Duodenal mucosa (tissue), 2 donors: Measurements from ENCODE around the gene LNX2.

Experiments
- H3K27ac ChIP-seq: one replicate; pipeline ENCODE4 v1.7.0; 2013; ENCODE audit warnings: low read depth, low read length
- H3K27me3 ChIP-seq, 2 donors: one replicate each; pipeline ENCODE4 v1.7.0; 2013; ENCODE audit warnings: low read length in 2 of 2, control low read depth in 1 of 2; ENCODE audit not compliant: insufficient read depth in 2 of 2, control insufficient read depth in 1 of 2
- H3K36me3 ChIP-seq, 2 donors: one replicate each; pipeline ENCODE4 v1.7.0; 2013; ENCODE audit warnings: low read length in 2 of 2, control low read depth in 1 of 2; ENCODE audit not compliant: insufficient read depth in 2 of 2, control insufficient read depth in 1 of 2
- H3K4me1 ChIP-seq, 2 donors: one replicate each; pipeline ENCODE4 v1.7.0; 2013; ENCODE audit warnings: low read length in 2 of 2, control low read depth in 1 of 2; ENCODE audit not compliant: insufficient read depth in 2 of 2, control insufficient read depth in 1 of 2
- H3K4me3 ChIP-seq, 2 donors: one replicate each; pipeline ENCODE4 v1.7.0; 2013; ENCODE audit warnings: low read length in 2 of 2, low read depth in 1 of 2
- H3K9ac ChIP-seq, 2 donors: one replicate each; pipeline ENCODE4 v1.7.0; 2013; ENCODE audit warnings: low read length in 2 of 2, low read depth in 1 of 2
- H3K9me3 ChIP-seq, 2 donors: one replicate each; pipeline ENCODE4 v1.7.0; 2013; ENCODE audit warnings: low read length in 2 of 2, control low read depth in 1 of 2; ENCODE audit not compliant: control insufficient read depth in 1 of 2

The LNX2 gene

DNA sequence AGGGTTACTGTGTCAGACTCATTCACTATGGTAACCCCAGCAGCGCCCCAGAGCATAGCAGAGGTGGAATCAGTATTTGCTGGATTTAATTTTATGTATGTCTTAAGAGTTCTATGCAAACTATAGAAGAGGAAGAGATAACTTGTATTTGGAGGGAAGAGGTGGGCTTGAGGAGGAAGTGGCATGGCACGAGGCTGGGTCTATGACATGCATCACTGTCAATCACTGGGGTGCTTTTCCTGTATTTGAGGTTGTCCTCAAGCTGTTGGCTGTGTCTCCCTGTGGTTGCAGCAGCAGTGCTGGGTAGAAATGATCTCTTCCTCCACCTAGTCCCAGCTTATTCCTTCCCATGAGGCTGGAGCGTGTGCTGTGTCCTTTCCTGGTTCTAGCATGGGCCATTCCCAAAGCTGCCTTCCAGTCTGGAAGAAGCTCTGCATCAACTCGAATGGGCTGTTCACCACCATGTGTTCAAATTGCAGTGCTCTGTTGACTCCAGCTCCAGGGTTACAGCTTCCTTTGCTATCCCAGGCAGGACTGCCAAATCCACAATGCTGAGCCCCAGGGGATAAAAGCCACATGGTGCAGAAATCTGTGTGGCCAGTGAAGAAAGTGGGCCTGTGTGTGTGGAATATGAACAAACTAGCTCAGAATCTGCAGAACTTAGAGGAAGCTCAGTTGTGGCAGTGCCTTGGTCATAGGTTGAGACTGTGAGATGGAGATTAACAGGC lies 96.8 kb downstream of the LNX2 start:
- Histone ChIP-seq H3K9me3 (no peaks in the 10 kb centered on the region), H3K4me1 (no peaks in the 10 kb centered on the region), H3K27ac (no peak overlapping the region)

DNA sequence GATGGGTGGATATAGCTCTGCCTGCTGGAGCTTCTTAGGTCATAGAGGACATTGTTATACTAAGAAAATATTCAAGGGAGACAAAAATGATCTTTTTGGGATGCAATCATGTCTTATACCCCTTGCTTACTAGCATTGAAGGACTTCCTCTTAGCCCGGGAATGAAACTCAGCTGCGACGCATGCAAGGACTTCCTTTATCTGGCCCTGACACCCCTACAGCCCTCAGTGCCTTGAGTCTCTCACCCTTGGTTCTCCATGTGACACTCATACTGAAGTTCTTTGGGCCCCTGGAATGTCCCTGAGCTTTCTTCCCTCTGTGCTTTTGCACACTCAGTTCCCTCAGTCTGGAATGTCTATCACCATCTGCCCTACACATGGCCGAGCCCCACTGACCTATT lies 97.5 kb downstream of the LNX2 start:
- peaks cover 3 to 12% of the 10 kb centered on the region in 2 donors for H3K27me3 ChIP-seq
- no peak overlapping the region for H3K4me3 ChIP-seq
- no peaks in the 10 kb centered on the region for H3K36me3 ChIP-seq
- H3K27ac ChIP-seq: no peak overlapping the region
- no peak overlapping the region for H3K9ac ChIP-seq
- H3K4me1 ChIP-seq: no peaks in the 10 kb centered on the region
- H3K9me3 ChIP-seq: no peaks in the 10 kb centered on the region

More for the DNA sequence above, 96.8 kb downstream of the LNX2 start:
- H3K9ac ChIP-seq: no peak overlapping the region
- no peaks in the 10 kb centered on the region for H3K36me3 ChIP-seq
- H3K27me3 ChIP-seq: peaks cover 3 to 9% of the 10 kb centered on the region in 2 donors
- no peak overlapping the region for H3K4me3 ChIP-seq

DNA sequence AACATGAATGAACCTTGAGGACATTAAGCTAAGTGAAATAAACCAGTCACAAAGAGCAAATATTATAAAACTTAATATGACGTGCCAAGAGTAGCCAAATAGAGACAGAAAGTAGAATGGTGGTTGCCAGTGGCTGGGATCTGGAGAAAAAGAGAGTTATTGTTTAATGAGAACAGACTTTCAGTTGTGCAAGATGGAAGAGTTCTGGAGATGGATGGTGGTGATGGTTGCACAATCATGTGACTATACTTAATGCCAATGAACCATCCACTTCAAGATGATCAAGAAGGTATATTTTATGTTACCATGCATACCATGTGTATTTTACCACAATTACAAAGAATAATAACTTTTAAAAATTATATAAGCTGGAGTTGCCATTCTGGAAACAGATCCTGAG lies 104.2 kb downstream of the LNX2 start:
- no peak overlapping the region for H3K9ac ChIP-seq
- H3K9me3 ChIP-seq: no peaks in the 10 kb centered on the region
- no peak overlapping the region for H3K4me3 ChIP-seq
- H3K36me3 ChIP-seq: no peaks in the 10 kb centered on the region
- peaks cover 0 to 3% of the 10 kb centered on the region in 2 donors for H3K27me3 ChIP-seq
- H3K4me1 ChIP-seq: no peaks in the 10 kb centered on the region
- no peak overlapping the region for H3K27ac ChIP-seq

DNA sequence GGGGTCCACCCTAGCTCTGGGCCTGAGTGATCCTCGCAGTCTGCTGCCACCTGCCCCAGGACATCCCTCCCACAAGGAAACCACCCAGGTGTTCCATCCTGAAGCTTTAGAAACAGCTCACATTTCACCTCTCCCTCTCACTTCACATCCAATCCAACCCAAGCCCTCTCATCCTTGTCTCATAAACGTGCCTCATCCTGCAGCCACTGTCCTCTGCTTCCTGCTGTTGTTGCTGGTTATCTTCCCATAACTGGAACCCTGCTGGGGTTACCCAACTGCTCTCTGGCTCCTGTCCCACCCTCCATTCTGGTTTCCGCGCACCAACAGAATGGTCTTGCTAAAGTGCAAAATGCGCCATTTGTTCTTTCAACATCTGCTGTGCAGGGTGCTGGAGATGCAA lies 110.2 kb downstream of the LNX2 start:
- Histone ChIP-seq H3K9me3 (no peaks in the 10 kb centered on the region), H3K36me3 (no peaks in the 10 kb centered on the region), H3K4me1 (no peaks in the 10 kb centered on the region), H3K4me3 (no peak overlapping the region), H3K27me3 (no peaks in the 10 kb centered on the region), H3K27ac (no peak overlapping the region), H3K9ac (no peak overlapping the region)

DNA sequence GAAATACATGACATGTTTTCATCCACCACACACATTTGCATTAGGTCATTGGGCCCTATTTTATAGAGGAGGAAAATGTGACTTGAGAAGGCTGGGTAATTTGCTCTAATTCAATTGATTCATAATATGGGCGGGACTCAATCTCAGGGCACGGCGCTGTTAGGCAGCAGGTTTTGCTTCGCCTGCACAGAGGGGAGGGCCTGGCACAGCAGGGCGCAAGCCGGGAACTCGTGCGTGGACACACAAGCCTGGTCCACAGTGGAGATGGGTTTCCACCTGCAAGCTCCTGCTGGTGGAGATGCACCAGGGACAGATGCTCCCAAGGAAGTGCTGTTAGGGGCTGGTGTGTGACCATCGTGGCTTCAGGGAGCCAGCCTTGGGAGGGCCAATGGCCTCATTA lies 111.5 kb downstream of the LNX2 start:
- Histone ChIP-seq H3K27me3 (no peaks in the 10 kb centered on the region), H3K9ac (no peak overlapping the region), H3K4me3 (no peak overlapping the region), H3K27ac (no peak overlapping the region), H3K4me1 (no peaks in the 10 kb centered on the region), H3K9me3 (no peaks in the 10 kb centered on the region), H3K36me3 (no peaks in the 10 kb centered on the region)

DNA sequence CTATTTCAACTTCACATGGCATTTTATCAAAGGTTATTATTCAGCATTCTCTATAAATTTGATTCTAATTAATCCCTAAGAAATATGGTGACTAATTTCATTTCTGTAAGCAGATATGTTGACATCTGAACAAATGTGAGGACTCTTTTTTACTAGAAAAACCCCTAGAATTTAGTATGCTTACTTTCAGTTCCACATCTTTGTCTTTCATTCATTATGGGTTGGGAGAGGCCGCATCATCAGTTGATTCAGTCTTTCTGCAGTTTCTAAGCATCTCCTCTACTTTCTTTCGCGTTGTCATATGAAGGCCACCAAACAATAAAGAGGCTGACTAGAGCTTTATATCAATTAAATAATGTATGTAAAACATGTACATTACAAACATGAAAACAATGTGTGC lies 114.5 kb downstream of the LNX2 start:
- Histone ChIP-seq H3K36me3 (no peaks in the 10 kb centered on the region), H3K9ac (no peak overlapping the region), H3K27ac (no peak overlapping the region), H3K27me3 (no peaks in the 10 kb centered on the region), H3K9me3 (no peaks in the 10 kb centered on the region), H3K4me3 (no peak overlapping the region), H3K4me1 (no peaks in the 10 kb centered on the region)

DNA sequence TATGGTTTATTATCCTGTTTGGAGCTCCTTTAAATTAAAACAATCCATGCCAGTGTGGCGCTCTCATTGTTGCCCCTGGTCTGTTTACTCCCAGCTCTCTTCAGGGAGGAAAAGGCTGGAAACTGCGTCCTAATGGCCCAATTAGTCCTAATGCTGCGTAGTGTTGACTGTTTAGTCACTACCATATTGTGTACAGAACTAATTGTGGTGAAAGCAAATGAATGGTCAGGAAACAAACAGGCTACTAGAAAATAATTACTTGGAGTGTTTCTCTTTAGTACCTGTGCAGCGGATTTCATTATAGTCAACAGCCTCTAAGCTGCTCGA lies 115.5 kb downstream of the LNX2 start:
- Histone ChIP-seq H3K4me3 (no peak overlapping the region), H3K27ac (no peak overlapping the region), H3K9me3 (no peaks in the 10 kb centered on the region), H3K9ac (no peak overlapping the region), H3K27me3 (no peaks in the 10 kb centered on the region), H3K36me3 (no peaks in the 10 kb centered on the region), H3K4me1 (no peaks in the 10 kb centered on the region)

DNA sequence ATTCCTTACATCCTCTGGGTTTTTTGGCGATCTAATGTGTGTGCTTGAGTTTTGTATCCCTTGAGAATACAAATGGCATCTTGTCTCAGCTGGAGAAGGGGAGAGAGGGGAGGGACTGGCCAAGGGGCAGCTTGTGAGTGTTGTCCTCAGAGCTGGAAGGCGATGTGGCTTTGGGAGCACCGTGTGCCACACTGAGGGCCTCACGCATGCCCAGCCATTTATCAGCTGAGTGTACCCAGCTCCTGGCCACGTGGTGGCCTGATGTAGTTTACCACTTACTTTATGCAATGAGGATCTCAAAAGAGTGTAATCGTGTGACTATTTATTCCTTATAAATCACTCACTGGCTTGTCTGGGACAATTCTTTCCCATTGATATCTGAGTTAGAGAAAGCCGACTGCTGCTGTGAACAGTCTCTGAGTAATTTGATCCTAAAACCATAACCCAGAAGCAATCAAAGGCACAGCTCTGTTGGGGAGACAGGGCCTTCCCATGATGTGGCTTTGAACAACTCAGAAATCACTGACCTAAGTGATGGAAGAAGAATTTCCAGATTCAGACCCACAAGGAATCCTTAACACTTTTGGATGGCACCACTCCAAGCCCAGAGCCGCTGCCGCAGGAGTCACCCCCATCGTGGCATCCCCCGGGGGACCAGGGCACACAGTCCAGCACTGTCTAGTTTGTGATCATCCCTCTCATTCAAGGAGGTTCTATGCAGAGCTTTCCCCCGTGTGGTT lies 116.0 kb downstream of the LNX2 start:
- no peak overlapping the region for H3K27ac ChIP-seq
- no peaks in the 10 kb centered on the region for H3K4me1 ChIP-seq
- no peak overlapping the region for H3K9ac ChIP-seq
- no peak overlapping the region for H3K4me3 ChIP-seq
- no peaks in the 10 kb centered on the region for H3K27me3 ChIP-seq
- H3K9me3 ChIP-seq: no peaks in the 10 kb centered on the region
- no peaks in the 10 kb centered on the region for H3K36me3 ChIP-seq

DNA sequence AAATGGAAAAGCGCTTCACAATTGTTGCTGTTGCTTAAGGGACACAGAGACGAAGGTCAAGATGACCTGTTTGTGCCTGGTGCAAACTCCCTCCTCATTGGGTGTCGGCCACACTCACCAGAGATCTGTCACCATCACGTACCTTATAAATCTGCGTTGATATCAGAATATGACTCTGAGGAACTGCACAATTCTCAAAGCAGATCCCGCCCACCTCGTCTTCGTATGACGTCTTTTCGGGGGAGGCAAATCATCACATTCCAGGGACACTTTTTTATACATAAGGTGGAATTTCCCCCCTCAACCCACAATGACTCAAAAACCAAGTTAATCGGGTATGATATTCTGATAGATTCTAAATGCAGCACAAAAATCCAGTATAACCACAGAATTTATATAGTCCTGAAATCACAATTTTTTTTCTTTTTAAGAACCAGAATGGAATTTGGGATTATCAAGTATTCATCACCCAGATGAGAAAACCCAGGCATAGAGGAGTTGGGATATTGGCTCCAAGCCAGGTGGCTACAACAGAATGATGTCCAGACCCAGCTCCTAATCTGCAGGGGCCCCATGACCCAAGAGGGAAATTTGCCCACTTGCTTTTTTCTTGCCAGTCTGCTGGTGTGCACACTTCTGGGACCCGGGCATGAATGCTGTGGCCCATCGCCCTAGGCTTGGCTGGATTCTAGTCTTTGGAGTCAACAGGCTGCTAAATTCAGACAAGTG lies 119.4 kb downstream of the LNX2 start:
- Histone ChIP-seq H3K9me3 (no peaks in the 10 kb centered on the region), H3K27ac (no peak overlapping the region), H3K4me3 (no peak overlapping the region), H3K4me1 (no peaks in the 10 kb centered on the region), H3K9ac (no peak overlapping the region), H3K27me3 (no peaks in the 10 kb centered on the region), H3K36me3 (no peaks in the 10 kb centered on the region)

DNA sequence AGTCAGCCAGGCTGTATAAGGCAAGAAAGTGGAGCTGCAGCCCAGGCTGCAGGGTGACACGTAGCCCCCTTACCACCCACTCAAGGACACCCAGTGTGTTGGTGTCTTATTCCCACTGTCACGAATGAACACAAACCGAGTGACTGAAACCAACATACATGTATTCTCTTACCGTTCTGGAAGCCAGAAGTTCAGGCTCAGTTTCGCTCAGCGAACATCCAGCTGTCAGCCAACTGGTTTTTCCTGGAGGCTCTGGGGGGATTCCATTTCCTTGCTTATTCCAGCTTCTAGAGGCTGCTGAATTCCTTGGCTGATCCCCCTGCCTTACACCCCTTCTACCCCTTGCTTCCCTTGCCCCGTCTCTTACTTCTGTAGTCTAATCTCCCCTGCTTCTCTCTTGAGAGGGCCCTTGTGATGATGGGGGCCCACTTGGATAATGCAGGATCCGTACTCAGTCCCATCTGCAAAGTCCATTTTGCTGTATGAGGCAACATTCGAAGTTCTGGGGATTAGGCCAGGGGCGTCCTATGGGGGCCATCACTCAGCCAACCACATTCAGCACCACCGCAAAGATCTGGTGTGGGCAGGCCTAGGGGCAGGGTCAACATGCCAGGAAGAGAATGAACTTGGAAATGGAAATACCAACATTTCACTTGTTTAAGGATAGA lies 122.6 kb downstream of the LNX2 start:
- no peak overlapping the region for H3K9ac ChIP-seq
- H3K27ac ChIP-seq: no peak overlapping the region
- no peaks in the 10 kb centered on the region for H3K9me3 ChIP-seq
- H3K27me3 ChIP-seq: no peaks in the 10 kb centered on the region
- H3K4me3 ChIP-seq: no peak overlapping the region
- H3K4me1 ChIP-seq: no peaks in the 10 kb centered on the region
- H3K36me3 ChIP-seq: no peaks in the 10 kb centered on the region
